Embryonic facial prominence (tissue), 1 donor: ENCODE data around the gene CCNH.

Experiments
- DNase-seq: peaks from one replicate; pipeline ENCODE4 v3.0.0-alpha.2; 2016; ENCODE audit errors: extremely low spot score

CCNH gene

DNA sequence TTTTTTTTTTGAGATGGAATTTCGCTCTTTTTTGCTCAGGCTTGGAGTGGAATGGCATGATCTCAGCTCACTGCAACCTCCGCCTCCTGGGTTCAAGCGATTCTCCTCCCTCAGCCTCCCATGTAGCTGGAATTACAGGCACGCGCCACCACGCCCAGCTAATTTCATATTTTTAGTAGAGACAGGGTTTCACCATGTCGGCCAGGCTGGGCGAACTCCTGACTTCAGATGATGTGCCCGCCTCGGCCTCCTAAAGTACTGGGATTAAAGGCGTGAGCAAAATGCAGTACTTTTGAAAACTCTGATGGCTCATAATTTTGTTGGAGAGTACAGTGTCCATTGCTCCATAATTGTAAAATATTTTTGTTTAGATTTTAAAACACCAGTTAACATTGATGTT, 52.6 kb downstream of the CCNH start:
- no peak for DNase-seq

- no peak for DNase-seq
Measured at GRCh38 chr5:87359106-87359505, 53.6 kb downstream of the CCNH start.

GRCh38 chr5:87354496-87354895, 58.2 kb downstream of the CCNH start:
- DNase-seq: no peak

DNA sequence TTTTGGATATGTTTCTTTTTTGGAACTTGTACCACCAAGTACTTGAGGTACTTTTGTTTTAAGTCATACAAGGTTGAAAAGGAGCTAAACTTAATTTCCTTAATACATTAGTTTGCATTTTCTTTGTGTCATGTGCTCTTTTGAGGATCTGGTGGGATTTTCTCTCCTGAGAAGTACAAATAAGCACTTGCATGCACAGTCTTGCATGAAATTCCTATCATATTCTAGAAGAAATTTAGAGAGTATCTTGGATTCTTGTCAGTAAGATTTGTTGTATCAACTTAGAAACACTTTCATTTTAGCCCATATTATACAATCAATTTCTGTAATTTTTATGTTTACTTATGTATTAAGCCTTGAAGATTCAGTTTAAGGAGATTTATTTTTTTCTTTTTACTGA, 64.9 kb downstream of the CCNH start:
- DNase-seq: no peak

DNA sequence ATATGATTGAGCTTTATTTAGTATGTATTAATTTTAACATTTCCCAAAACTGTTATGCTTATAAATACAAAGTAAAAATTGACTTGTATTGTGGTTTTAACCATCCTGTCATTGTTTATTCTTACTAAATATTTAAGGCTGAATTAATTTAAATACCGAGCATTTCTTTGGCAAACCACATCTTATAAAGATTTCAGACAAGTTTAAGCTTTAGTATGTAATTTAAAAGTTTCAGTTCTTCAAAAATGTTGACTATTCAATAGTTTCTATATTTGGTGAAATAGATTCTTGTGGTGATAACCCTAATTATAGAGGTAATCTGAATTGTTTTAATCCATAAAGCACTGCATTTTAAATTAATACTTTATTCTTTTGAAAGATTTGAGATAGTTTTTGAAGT, 65.5 kb downstream of the CCNH start:
- no peak for DNase-seq
